H1 (cell line): ENCODE measurements around the gene GDF2. TPM values are rescaled to one million over a fixed set of nuclear protein-coding genes. Genes with fewer than 3 reads are reported as not detected.

Experiments used
- CTCF ChIA-PET: fragments of 300-600 bp; sonication (Branson Sonifier 250); formaldehyde crosslinking; loops from one replicate; lab custom pipeline; 2021; ENCODE audit not compliant: partially characterized antibody; lab: Charles Lee
- POLR2A ChIA-PET: fragments of 300-600 bp; sonication (Branson Sonifier 250); formaldehyde crosslinking; loops from one replicate; lab custom pipeline; 2021; ENCODE audit warnings: inconsistent platforms; ENCODE audit not compliant: partially characterized antibody; lab: Charles Lee
- DNase-seq, 2 experiments: peaks; one replicate each; pipeline versions ENCODE4 v3.0.0 to v3.0.0-alpha.2; 2010 to 2022; ENCODE audit warnings: low spot score in 2 of 2, low read depth in 1 of 2, mixed read lengths in 1 of 2
- FAIRE-seq: peaks from 2 replicates; lab custom pipeline; 2011; peaks lifted over from hg19 to GRCh38; lab: Jason Lieb, UNC
- H2AFZ ChIP-seq: 2 replicates; pipeline ENCODE4 v1.8.1; 2012; ENCODE audit warnings: low read length, inconsistent platforms
- H2AK5ac ChIP-seq: 2 replicates; pipeline ENCODE4 v1.6.1; 2013; ENCODE audit warnings: low read depth, low read length
- H2BK120ac ChIP-seq: replicated peaks from 2 replicates; pipeline ENCODE3; 2013; ENCODE audit warnings: low read depth, low read length, inconsistent platforms
- H2BK12ac ChIP-seq: 2 replicates; pipeline ENCODE4 v1.6.1; 2013; ENCODE audit warnings: low read depth, low read length
- H2BK15ac ChIP-seq: 2 replicates; pipeline ENCODE4 v1.6.1; 2013; ENCODE audit warnings: low read length
- H2BK20ac ChIP-seq: 2 replicates; pipeline ENCODE4 v1.6.1; 2013; ENCODE audit warnings: low read length
- H2BK5ac ChIP-seq: 2 replicates; pipeline ENCODE4 v1.6.1; 2013; ENCODE audit warnings: low read depth, low read length
- H3K14ac ChIP-seq: 2 replicates; pipeline ENCODE4 v1.6.1; 2013; ENCODE audit warnings: inconsistent platforms; ENCODE audit not compliant: insufficient read length
- H3K18ac ChIP-seq: 2 replicates; pipeline ENCODE4 v1.6.1; 2013; ENCODE audit warnings: low read length; ENCODE audit errors: extremely low read depth
- H3K23ac ChIP-seq: 2 replicates; pipeline ENCODE4 v1.6.1; 2013; ENCODE audit warnings: inconsistent platforms; ENCODE audit not compliant: insufficient read length
- H3K23me2 ChIP-seq: 2 replicates; pipeline ENCODE4 v1.6.1; 2013; ENCODE audit warnings: low read depth, low read length
- H3K27ac ChIP-seq: 2 replicates; pipeline ENCODE4 v1.6.1; 2011; ENCODE audit warnings: low read depth, low read length, inconsistent platforms
- H3K27me3 ChIP-seq, 4 experiments: replicated peaks in 1 of 4; 1 replicate in 1 of 4; 2 replicates in 3 of 4; pipeline versions ENCODE4 v1.6.1 to v1.8.1; 2011 to 2013; ENCODE audit warnings: low read length in 3 of 4, mild to moderate bottlenecking in 3 of 4, inconsistent platforms in 2 of 4, mixed read lengths in 2 of 4, moderate library complexity in 1 of 4; ENCODE audit not compliant: control insufficient read depth in 3 of 4, insufficient read depth in 3 of 4; ENCODE audit errors: extremely low read depth in 1 of 4
- H3K36me3 ChIP-seq, 4 experiments: 2 replicates each; pipeline versions ENCODE4 v1.6.1 to v1.8.1; 2011 to 2013; ENCODE audit warnings: mild to moderate bottlenecking in 4 of 4, low read length in 3 of 4, moderate library complexity in 2 of 4, control low read depth in 1 of 4, inconsistent platforms in 1 of 4; ENCODE audit not compliant: insufficient read depth in 4 of 4, control insufficient read depth in 2 of 4
- H3K4ac ChIP-seq: replicated peaks from 2 replicates; pipeline ENCODE3; 2013; ENCODE audit warnings: low read length, low read depth, mixed read lengths, inconsistent platforms; ENCODE audit not compliant: insufficient read length
- H3K4me1 ChIP-seq, 4 experiments: replicated peaks in 1 of 4; 1 replicate in 1 of 4; 2 replicates in 3 of 4; pipeline versions ENCODE4 v1.6.1 to v1.8.1; 2011 to 2013; ENCODE audit warnings: low read length in 3 of 4, inconsistent platforms in 2 of 4, mixed read lengths in 1 of 4; ENCODE audit not compliant: insufficient read depth in 4 of 4, control insufficient read depth in 3 of 4
- H3K4me2 ChIP-seq, 2 experiments: 2 replicates each; pipeline versions ENCODE4 v1.6.1 to v1.8.1; 2011 to 2013; ENCODE audit warnings: low read depth in 2 of 2, low read length in 2 of 2, control low read depth in 1 of 2, inconsistent platforms in 1 of 2, mild to moderate bottlenecking in 1 of 2; ENCODE audit not compliant: insufficient read depth in 1 of 2
- H3K4me3 ChIP-seq, 4 experiments: fragments of 200-600, 300-600 bp in 1 of 4; sonication (generic), shearing (Covaris generic), sonication (Bioruptor Twin) in 1 of 4; 2 replicates each; pipeline versions ENCODE4 v1.5.1 to v1.8.1; 2011 to 2016; ENCODE audit warnings: low read length in 4 of 4, low read depth in 3 of 4, control low read depth in 2 of 4, inconsistent platforms in 2 of 4, mild to moderate bottlenecking in 2 of 4, mixed read lengths in 1 of 4, moderate library complexity in 1 of 4; ENCODE audit not compliant: insufficient read depth in 2 of 4; ENCODE audit errors: extremely low read depth in 1 of 4
- H3K56ac ChIP-seq: replicated peaks from 2 replicates; pipeline ENCODE3; 2013; ENCODE audit warnings: low read depth, mild to moderate bottlenecking, mixed read lengths, low read length, inconsistent platforms; ENCODE audit not compliant: insufficient read length
- H3K79me1 ChIP-seq: 2 replicates; pipeline ENCODE4 v1.6.1; 2013; ENCODE audit warnings: low read depth, low read length, control low read depth
- H3K79me2 ChIP-seq, 2 experiments: 2 replicates each; pipeline versions ENCODE4 v1.6.1 to v1.8.1; 2012 to 2013; ENCODE audit warnings: low read length in 2 of 2, mild to moderate bottlenecking in 2 of 2, inconsistent platforms in 1 of 2; ENCODE audit not compliant: insufficient read depth in 2 of 2, control insufficient read depth in 1 of 2
- H3K9ac ChIP-seq, 4 experiments: replicated peaks in 1 of 4; 1 replicate in 1 of 4; 2 replicates in 3 of 4; pipeline versions ENCODE4 v1.6.1 to v1.8.1; 2011 to 2013; ENCODE audit warnings: low read depth in 3 of 4, low read length in 3 of 4, control low read depth in 2 of 4, mild to moderate bottlenecking in 2 of 4, moderate library complexity in 2 of 4, inconsistent platforms in 1 of 4; ENCODE audit errors: extremely low read depth in 1 of 4
- H3K9me3 ChIP-seq, 2 experiments: 2 replicates each; pipeline versions ENCODE4 v1.6.1 to v1.8.1; 2012 to 2013; ENCODE audit warnings: mild to moderate bottlenecking in 2 of 2, moderate library complexity in 2 of 2, control low read depth in 1 of 2, inconsistent platforms in 1 of 2, low read depth in 1 of 2, low read length in 1 of 2, mixed read lengths in 1 of 2; ENCODE audit not compliant: insufficient read depth in 2 of 2
- H4K20me1 ChIP-seq, 2 experiments: replicated peaks in 1 of 2; 2 replicates each; pipeline versions ENCODE3 to v1.8.1; 2011 to 2013; ENCODE audit warnings: inconsistent platforms in 2 of 2, low read length in 2 of 2, mild to moderate bottlenecking in 1 of 2; ENCODE audit not compliant: insufficient read depth in 2 of 2, control insufficient read depth in 1 of 2
- H4K5ac ChIP-seq: 2 replicates; pipeline ENCODE4 v1.6.1; 2013; ENCODE audit warnings: low read length, low read depth, mixed read lengths, inconsistent platforms; ENCODE audit not compliant: insufficient read length
- H4K8ac ChIP-seq: 2 replicates; pipeline ENCODE4 v1.8.0; 2013; ENCODE audit warnings: mild to moderate bottlenecking, moderate library complexity, low read length, inconsistent platforms; ENCODE audit not compliant: insufficient read depth; ENCODE audit errors: extremely low read depth
- H4K91ac ChIP-seq: replicated peaks from 2 replicates; pipeline ENCODE3; 2013; ENCODE audit warnings: low read length, mixed read lengths, inconsistent platforms; ENCODE audit not compliant: insufficient read length
- CHD2 ChIP-seq: IDR thresholded peaks from 2 replicates; pipeline ENCODE4 v1.6.1; 2012; ENCODE audit warnings: low read length, improper control_type of control experiment
- FOSL1 ChIP-seq: IDR thresholded peaks from 2 replicates; pipeline ENCODE4 v1.6.1; 2011; ENCODE audit warnings: mild to moderate bottlenecking, low read depth, low read length, moderate library complexity; ENCODE audit not compliant: insufficient read depth
- JUND ChIP-seq: IDR thresholded peaks from 2 replicates; pipeline ENCODE4 v1.6.1; 2011; ENCODE audit warnings: mild to moderate bottlenecking, improper control_type of control experiment, low read length
- POLR2A ChIP-seq, 2 experiments: IDR thresholded peaks; 1 replicate in 1 of 2; 2 replicates in 1 of 2; pipeline ENCODE4 v1.6.1; 2011; ENCODE audit warnings: low read depth in 2 of 2, low read length in 2 of 2, mild to moderate bottlenecking in 2 of 2; ENCODE audit errors: control extremely low read depth in 1 of 2
- RFX5 ChIP-seq: IDR thresholded peaks from 2 replicates; pipeline ENCODE4 v1.6.1; 2011; ENCODE audit warnings: low read depth, low read length, improper control_type of control experiment, borderline replicate concordance
- RXRA ChIP-seq: IDR thresholded peaks from 2 replicates; pipeline ENCODE4 v1.6.1; 2011; ENCODE audit warnings: low read depth, mild to moderate bottlenecking, low read length, moderate library complexity; ENCODE audit not compliant: insufficient read depth
- WGBS, 2 experiments: shearing (Covaris generic) in 1 of 2; methylation state at CpG; one replicate each; pipeline versions ENCODE4 v1.1.6 to v1.1.7; 2013 to 2015; ENCODE audit warnings: low lambda C conversion rate in 2 of 2, mixed read lengths in 2 of 2, inconsistent platforms in 1 of 2, low coverage in 1 of 2, missing lambda C conversion rate in 1 of 2; ENCODE audit not compliant: insufficient replicate concordance in 2 of 2, insufficient coverage in 1 of 2, insufficient read length in 1 of 2; ENCODE audit errors: extremely low coverage in 1 of 2, missing lambda C conversion rate in 1 of 2; 5-methylcytosine and 5-hydroxymethylcytosine counted together
- polyA plus RNA-seq, 7 experiments: library from polyadenylated mRNA; depleted of rRNA in 3 of 7; stranded (reverse) in 5 of 7; unstranded in 2 of 7; fragments of >200 nt in 5 of 7; fragments of 200-250 nt in 2 of 7; gene quantifications; 1 replicate in 5 of 7; 2 replicates in 1 of 7; 4 replicates in 1 of 7; pipeline versions ENCODE4 v1.2.1 to v1.2.3, GENCODE V29; 2011 to 2013; ENCODE audit warnings: missing spikeins in 2 of 7, mixed read lengths in 2 of 7
- total RNA-seq: library from RNA; stranded (reverse); fragmentation: NEBNext Ultra II Directional; extraction: Animal tissue kit (Norgen Biotek cat#: 25700); gene quantifications from 2 replicates; pipeline ENCODE4 v1.2.1, GENCODE V29; 2021

Gene GDF2
- total and polyA plus RNA-seq, 2 of the 8 experiments (the other 6 are each of a cell fraction or from before 2014, with no cell fraction given): not detected

DNA sequence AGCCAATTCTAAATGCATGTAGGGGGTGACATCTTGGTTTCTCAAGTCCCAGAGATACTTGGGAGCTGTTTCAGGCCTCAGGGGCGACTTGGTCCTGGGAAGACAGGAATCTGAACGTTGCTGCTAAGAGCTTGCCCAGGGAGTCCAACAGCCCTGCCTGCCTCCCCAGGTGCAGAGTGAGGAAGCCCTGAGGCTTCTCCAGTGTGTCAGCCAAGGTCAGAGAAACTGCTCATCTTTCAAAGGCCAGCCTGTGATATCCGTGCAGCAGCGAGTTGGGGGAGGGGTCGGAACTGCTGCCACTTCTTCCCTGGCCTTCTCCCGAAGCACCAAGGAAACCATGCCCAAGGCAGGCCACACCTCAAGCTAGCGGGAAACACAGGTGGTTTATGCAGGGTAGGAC lies 9.7 kb downstream of the GDF2 start:
- Histone ChIP-seq H3K23me2 (no peaks in the 10 kb centered on the region), H3K56ac (no peak overlapping the region)
- no peak for TF ChIP-seq FOSL1
- no peak for TF ChIP-seq RXRA
- no peak for TF ChIP-seq JUND
- no peak for TF ChIP-seq RFX5
- TF ChIP-seq CHD2: no peak
- no peak for TF ChIP-seq POLR2A (IDR thresholded peaks at IDR 0.05; ENCODE audit: control extremely low read depth in 1 of 2, low read depth in 2 of 2, low read length in 2 of 2)
- TF ChIP-seq, all 59 proteins: peak for 0
- Histone ChIP-seq H2BK20ac (no peak overlapping the region), H4K20me1 (peaks cover 0 to 4% of the 10 kb centered on the region in 2 experiments), H3K79me2 (no peaks in the 10 kb centered on the region), H3K4me3 (no peak overlapping the region), H4K5ac (no peak overlapping the region), H3K27me3 (no peaks in the 10 kb centered on the region; a peak in 1 of 7 replicates), H2AK5ac (no peak overlapping the region), H3K4me2 (no peak overlapping the region), H3K79me1 (no peaks in the 10 kb centered on the region), H3K14ac (no peak overlapping the region), H3K18ac (no peak overlapping the region), H3K23ac (no peak overlapping the region), H3K9ac (no peak overlapping the region), H2BK12ac (no peak overlapping the region), H3K4ac (no peak overlapping the region), H2BK15ac (no peak overlapping the region), H3K36me3 (no peaks in the 10 kb centered on the region; a peak in 1 of 8 replicates), H2AFZ (no peak overlapping the region), H3K27ac (no peak overlapping the region), H2BK5ac (no peak overlapping the region), H3K4me1 (no peaks in the 10 kb centered on the region), H3K9me3 (no peaks in the 10 kb centered on the region), H2BK120ac (no peak overlapping the region), H4K91ac (no peak overlapping the region), H4K8ac (no peak overlapping the region)
- DNase-seq: no peak
- no peak for FAIRE-seq
- ChIA-PET CTCF (no interaction called here), POLR2A (no interaction called here)
- WGBS, 2 experiments: 85% methylated on average over 7 of the region's 7 CpGs; no CpG with 5 or more reads in 1 of the 2 experiments
